Gastroesophageal sphincter (tissue), 4 donors: Measurements from ENCODE around the gene HIVEP3. TPM values are rescaled to one million over a fixed set of nuclear protein-coding genes. Genes with fewer than 3 reads are reported as not detected.
A peak's percentile ranks its signal among the peaks of the same experiment; 100 is the strongest.

ENCODE experiments used
- ATAC-seq: fragments of 150-250 bp; one replicate; pipeline ENCODE4 v1.9.1; 2016; ENCODE audit warnings: mild to moderate bottlenecking, moderate library complexity
- H3K27ac ChIP-seq, 4 donors: fragments of 200-600 bp; sonication (generic) in 3 of 4; 1 replicate in 3 of 4; 2 replicates in 1 of 4; pipeline ENCODE4 v1.5.1; 2016 to 2019
- H3K27me3 ChIP-seq: fragments of 200-600 bp; sonication (generic); one replicate; pipeline ENCODE4 v1.5.1; 2019
- H3K36me3 ChIP-seq, 2 donors: fragments of 200-600 bp; sonication (generic); one replicate each; pipeline ENCODE4 v1.5.1; 2019; ENCODE audit warnings: control low read depth in 1 of 2
- H3K4me1 ChIP-seq, 3 donors: fragments of 200-600 bp; sonication (generic); 1 replicate in 2 of 3; 2 replicates in 1 of 3; pipeline ENCODE4 v1.5.1; 2016 to 2019; ENCODE audit warnings: control low read depth in 2 of 3
- H3K4me3 ChIP-seq, 2 donors: fragments of 200-600 bp; sonication (generic); one replicate each; pipeline ENCODE4 v1.5.1; 2019; ENCODE audit warnings: mild to moderate bottlenecking in 1 of 2, moderate library complexity in 1 of 2
- H3K9me3 ChIP-seq, 3 donors: fragments of 200-600 bp; sonication (generic); one replicate each; pipeline ENCODE4 v1.5.1; 2017 to 2019; ENCODE audit warnings: control low read depth in 2 of 3
- CTCF ChIP-seq, 4 experiments: fragments of 200-600 bp in 2 of 4; fragments of 450-650 bp in 2 of 4; sonication (generic) in 1 of 4; IDR thresholded peaks; one replicate each; pipeline ENCODE4 v1.5.1; 2017 to 2019; ENCODE audit warnings: antibody characterized with exemption in 4 of 4, mild to moderate bottlenecking in 2 of 4, moderate library complexity in 2 of 4
- EP300 ChIP-seq: sonication (generic); formaldehyde crosslinking; IDR thresholded peaks from one replicate; pipeline ENCODE4 v1.6.1; 2017; ENCODE audit warnings: antibody characterized with exemption, mild to moderate bottlenecking
- POLR2A ChIP-seq, 2 donors: fragments of 450-650 bp; IDR thresholded peaks; one replicate each; pipeline ENCODE4 v1.6.1; 2017; ENCODE audit warnings: antibody characterized with exemption in 2 of 2, mild to moderate bottlenecking in 2 of 2, moderate library complexity in 1 of 2
- POLR2AphosphoS5 ChIP-seq: sonication (generic); formaldehyde crosslinking; IDR thresholded peaks from one replicate; pipeline ENCODE4 v1.6.1; 2017; ENCODE audit warnings: antibody characterized with exemption
- WGBS, 2 donors: methylation state at CpG; one replicate each; pipeline ENCODE4 v1.1.5; 2018; ENCODE audit warnings: low coverage in 1 of 2; 5-methylcytosine and 5-hydroxymethylcytosine counted together
- total RNA-seq, 4 donors: library from RNA; depleted of rRNA; stranded (reverse); fragments of >200 nt; gene quantifications; one replicate each; pipeline ENCODE4 v1.1.0, GENCODE V29; 2016

HIVEP3 gene
- total RNA-seq, 4 donors from 2014 or later, result 1.9 to 3.8 (median 2.8) TPM

- Histone ChIP-seq H3K4me1 (peaks cover 0 to 82% (median 36%) of the 10 kb centered on the region in 3 donors), H3K9me3 (no peaks in the 10 kb centered on the region), H3K27me3 (no peaks in the 10 kb centered on the region), H3K27ac (peak overlapping the region in 3 of 4 donors; percentile 72 to 80 (median 77)), H3K36me3 (no peaks in the 10 kb centered on the region), H3K4me3 (no peak overlapping the region)
- TF ChIP-seq POLR2AphosphoS5, result no peak
- no peak for TF ChIP-seq EP300
- no peak for TF ChIP-seq POLR2A (IDR thresholded peaks at IDR 0.05)
- no peak for TF ChIP-seq CTCF (IDR thresholded peaks at IDR 0.05)
- ATAC-seq, result peak; percentile 40
- WGBS, 2 donors, result no CpG with 5 or more reads among the region's 18 CpGs
These were observed 436.5 kb downstream of the HIVEP3 start for GRCh38 chr1:41482001-41482765.

GRCh38 chr1:41481109-41481775 is 437.5 kb downstream of the HIVEP3 start:
- TF ChIP-seq POLR2A (IDR thresholded peaks at IDR 0.05) (no peak), EP300 (no peak), POLR2AphosphoS5 (no peak), CTCF (IDR thresholded peaks at IDR 0.05) (no peak)
- WGBS, 2 donors, result 95% methylated on average over 4 of the region's 15 CpGs; no CpG with 5 or more reads in 1 of the 2 donors
- Histone ChIP-seq H3K9me3 (no peaks in the 10 kb centered on the region), H3K4me3 (no peak overlapping the region), H3K36me3 (no peaks in the 10 kb centered on the region), H3K27ac (peak overlapping the region in 3 of 4 donors; percentile 64 to 77 (median 72)), H3K4me1 (peaks cover 0 to 82% (median 36%) of the 10 kb centered on the region in 3 donors), H3K27me3 (no peaks in the 10 kb centered on the region)
- ATAC-seq, result no peak

DNA sequence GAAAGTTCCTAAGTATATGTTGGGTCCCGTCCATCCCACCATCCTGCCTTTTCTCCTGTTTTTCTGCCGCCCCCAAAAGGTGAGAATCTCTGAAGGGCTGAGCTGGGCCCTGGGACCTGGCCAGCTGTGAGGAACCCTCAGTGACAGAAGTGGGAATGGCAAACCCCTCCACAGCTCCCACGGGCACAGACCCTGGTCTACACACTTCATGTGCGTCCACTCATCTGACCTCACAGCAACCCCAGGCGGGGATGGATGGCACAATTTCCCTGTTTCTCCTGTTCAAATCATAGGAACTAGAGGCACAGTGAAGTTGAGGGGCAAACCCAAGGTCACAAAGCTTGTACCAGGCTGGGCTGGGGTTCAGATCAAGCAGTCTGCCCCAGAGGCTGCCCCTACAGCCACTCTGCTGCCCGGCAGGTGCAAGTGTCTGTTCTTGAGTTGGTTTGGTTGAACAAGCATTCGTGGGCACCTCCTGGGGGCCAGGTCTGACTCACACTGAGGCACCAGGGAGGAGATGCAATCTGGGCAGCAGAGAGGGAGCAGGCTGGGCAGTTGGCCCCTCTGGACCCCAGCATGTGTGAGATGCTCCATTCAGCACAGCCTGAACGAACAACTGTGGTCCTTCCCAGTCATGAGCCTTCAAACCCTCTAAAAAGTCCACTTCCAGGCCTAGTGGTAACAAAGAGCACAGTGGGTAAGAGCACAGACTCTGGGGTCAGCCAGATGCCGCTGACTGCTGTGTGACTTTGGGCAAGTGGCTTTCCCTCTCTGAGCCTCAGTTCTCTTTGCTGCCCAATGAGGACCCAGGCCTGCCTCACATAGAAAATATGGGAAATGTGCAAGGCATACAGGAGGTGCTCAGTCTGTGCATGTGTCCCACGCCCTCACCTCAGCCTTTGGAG is 438.3 kb downstream of the HIVEP3 start:
- Histone ChIP-seq H3K27me3 (no peaks in the 10 kb centered on the region), H3K4me1 (peaks cover 0 to 82% (median 28%) of the 10 kb centered on the region in 3 donors), H3K4me3 (no peak overlapping the region), H3K9me3 (no peaks in the 10 kb centered on the region), H3K27ac (peak overlapping the region in 2 of 4 donors; percentile 63 to 64), H3K36me3 (no peaks in the 10 kb centered on the region)
- TF ChIP-seq POLR2A (IDR thresholded peaks at IDR 0.05) (no peak), CTCF (IDR thresholded peaks at IDR 0.05) (no peak), POLR2AphosphoS5 (no peak), EP300 (no peak)
- ATAC-seq, result no peak
- 75 to 89% methylated on average over 2 to 5 of the region's 10 CpGs for WGBS, 2 donors

DNA sequence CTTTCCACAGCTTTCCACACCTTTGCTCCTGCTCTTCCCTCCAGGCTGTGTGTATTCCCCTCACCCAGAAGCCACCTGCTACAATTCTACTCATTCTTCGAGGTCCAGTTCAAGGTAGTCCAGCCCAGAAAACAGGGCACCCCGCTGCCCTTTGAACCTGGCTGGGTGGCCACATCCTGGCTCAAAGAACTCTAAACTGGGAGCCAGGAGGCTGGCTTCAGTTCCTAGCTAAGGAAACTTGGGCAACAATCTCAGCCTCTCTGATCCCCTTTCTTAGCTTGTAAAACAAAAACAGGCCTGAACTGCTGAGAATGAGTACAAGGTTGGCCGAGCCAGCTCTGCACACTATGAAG is 438.9 kb downstream of the HIVEP3 start:
- Histone ChIP-seq H3K36me3 (no peaks in the 10 kb centered on the region), H3K9me3 (no peaks in the 10 kb centered on the region), H3K4me3 (no peak overlapping the region), H3K4me1 (peaks cover 0 to 82% (median 25%) of the 10 kb centered on the region in 3 donors), H3K27ac (peak overlapping the region in 3 of 4 donors; percentile 49 to 64 (median 63)), H3K27me3 (no peaks in the 10 kb centered on the region)
- ATAC-seq, result no peak
- WGBS, 2 donors, result 60 to 93% methylated on average over 1 to 3 of the region's 3 CpGs
- no peak for TF ChIP-seq CTCF (IDR thresholded peaks at IDR 0.05)
- no peak for TF ChIP-seq POLR2AphosphoS5
- no peak for TF ChIP-seq EP300
- TF ChIP-seq POLR2A (IDR thresholded peaks at IDR 0.05), result no peak
